HG03469 (cell line): ENCODE measurements around the gene PABPC1L.
A peak's percentile ranks its signal among the peaks of the same experiment; 100 is the strongest.
"Not testable (repeated sequence)": the region's sequence is repeated elsewhere in the genome, so short reads cannot be mapped to it uniquely, and the experiment has no call there.

ENCODE experiments used
- ATAC-seq: cut with Tn5 transposase; IDR thresholded peaks from one replicate; pipeline ENCODE4 v1.9.1; 2021; ENCODE audit warnings: mild to moderate bottlenecking, moderate library complexity, moderate number of reproducible peaks; ENCODE audit not compliant: unreplicated experiment

Gene PABPC1L

GRCh38 chr20:44909872-44910689 lies at the start of gene PABPC1L:
Gene PABPC1L, plus strand, starts transcription at chr20:44910060. Its CDS starts 84 bp downstream, at chr20:44910144.
- ATAC-seq, result peak; percentile 50

GRCh38 chr20:44861531-44862006 lies 48.3 kb upstream of the PABPC1L start:
- no peak for ATAC-seq

- ATAC-seq, result no peak
These were observed 47.6 kb upstream of the PABPC1L start for GRCh38 chr20:44862286-44862685.

DNA sequence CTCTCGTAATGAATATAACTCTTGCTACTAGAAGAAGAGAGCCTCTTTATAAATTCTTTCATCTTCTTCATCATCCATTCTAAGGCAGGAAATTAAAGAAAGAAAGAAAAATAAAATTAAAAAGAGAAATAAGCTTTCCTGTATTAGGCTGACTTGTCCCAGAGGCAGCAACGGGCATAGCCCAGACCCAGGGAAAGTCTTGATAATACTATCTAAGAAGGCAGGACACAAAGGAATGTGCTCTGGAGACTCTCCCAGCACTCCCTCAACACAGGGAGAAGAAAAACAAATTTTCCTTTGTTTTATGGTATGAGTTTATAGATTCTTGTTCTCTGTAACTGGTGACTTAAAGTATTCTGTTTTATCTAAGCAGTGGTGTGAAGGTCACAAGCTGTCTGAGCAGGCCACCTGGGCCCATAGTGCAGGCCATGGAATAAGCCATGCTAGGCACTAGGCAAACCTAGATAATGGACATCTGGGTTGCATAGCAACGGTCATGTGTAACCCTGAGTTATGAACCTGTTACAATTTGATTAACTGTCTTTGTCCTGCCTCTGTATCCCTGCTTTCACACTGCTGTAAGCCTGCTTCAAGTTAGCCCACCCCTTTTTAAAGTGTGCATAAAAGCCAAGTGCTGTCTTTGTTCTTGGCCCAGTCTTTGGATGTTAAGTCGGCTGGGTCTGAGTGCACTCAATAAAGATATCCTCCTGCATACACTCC lies 46.3 kb upstream of the PABPC1L start:
- ATAC-seq, result not testable (repeated sequence)

- ATAC-seq, result not testable (repeated sequence)
These were observed 45.4 kb upstream of the PABPC1L start for GRCh38 chr20:44864493-44864892.

GRCh38 chr20:44866703-44867335 lies 43.0 kb upstream of the PABPC1L start:
- no peak for ATAC-seq

GRCh38 chr20:44869471-44869870 lies 40.4 kb upstream of the PABPC1L start:
- no peak for ATAC-seq

DNA sequence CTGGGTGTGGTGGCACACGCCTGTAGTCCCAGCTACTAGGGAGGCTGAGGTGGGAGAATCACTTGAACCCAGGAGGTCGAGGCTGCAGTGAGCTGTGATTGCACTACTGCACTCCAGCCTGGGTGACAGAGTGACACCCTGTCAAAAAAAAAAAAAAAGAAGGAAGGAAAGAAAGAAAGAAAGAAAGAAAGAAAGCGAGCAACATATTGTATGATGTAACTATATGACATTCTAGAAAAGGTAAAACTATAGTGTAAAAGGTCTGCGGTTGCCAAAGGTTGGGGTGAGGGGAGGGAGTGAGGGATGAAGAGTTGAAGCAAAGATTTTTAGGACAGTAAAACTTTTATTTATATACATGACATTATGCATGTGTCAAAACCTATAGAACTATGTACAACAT lies 27.5 kb upstream of the PABPC1L start:
- ATAC-seq, result not testable (repeated sequence)

DNA sequence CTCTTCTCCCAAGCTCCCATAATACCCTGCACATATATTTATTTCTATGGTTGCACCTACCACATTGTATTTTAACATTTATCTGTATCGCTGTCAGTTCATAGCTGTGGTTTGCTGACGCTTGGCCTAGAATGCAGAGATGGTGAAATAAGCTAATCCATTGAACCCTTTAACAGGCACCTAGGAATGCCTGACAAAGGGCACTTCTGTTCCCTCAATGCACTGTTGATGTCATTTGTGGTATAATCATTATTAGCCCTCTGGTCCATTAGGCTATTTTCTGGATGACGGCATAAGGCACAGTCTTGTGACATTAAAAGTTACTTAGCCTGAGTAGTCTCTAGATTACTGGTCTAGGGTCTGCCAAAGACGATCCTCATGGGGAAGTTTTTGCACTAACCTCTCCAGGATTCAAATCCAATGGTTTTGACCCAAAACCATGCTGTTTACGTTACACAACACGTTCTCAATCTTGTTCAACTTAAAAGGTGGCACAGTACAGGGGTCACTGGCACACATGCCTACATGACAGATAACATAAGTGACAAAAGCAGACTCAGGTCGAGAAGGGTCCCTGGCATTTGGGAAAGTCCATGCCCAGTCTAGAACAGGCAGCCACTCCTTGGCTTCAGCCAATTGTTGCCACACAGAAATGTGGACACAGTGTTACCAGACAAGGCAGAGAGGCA lies 26.5 kb upstream of the PABPC1L start:
- no peak for ATAC-seq

- ATAC-seq, result peak; percentile 16
These were observed 24.9 kb upstream of the PABPC1L start for GRCh38 chr20:44884907-44885391.

- peak; percentile 55 for ATAC-seq
These were observed 24.2 kb upstream of the PABPC1L start, which contains the start of gene YWHAB for GRCh38 chr20:44885392-44886265. Gene YWHAB, plus strand, starts transcription at chr20:44885705. Its CDS starts 15,829 bp downstream, at chr20:44901534.

DNA sequence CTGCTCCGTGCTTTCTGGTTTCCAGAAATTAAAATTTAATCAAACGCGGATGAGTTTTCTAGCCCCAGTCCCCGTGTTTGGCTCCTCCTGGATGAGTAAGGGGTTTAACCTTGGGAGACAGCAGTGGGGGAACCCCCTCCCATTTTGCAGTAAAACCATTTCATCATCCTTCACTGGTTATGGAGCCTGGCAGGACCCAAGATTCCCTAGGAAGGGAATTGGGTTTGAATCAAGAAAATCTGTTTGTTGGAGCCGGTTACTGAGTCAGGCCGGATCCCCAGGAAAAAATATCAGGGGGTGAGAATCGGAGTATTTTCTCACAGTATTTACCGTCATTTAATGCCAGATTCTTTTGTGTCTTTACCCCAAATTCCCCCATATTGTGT lies 23.6 kb upstream of the PABPC1L start:
- no peak for ATAC-seq

GRCh38 chr20:44886828-44887227 lies 23.0 kb upstream of the PABPC1L start:
- no peak for ATAC-seq

GRCh38 chr20:44887466-44887865 lies 22.4 kb upstream of the PABPC1L start:
- ATAC-seq, result no peak

DNA sequence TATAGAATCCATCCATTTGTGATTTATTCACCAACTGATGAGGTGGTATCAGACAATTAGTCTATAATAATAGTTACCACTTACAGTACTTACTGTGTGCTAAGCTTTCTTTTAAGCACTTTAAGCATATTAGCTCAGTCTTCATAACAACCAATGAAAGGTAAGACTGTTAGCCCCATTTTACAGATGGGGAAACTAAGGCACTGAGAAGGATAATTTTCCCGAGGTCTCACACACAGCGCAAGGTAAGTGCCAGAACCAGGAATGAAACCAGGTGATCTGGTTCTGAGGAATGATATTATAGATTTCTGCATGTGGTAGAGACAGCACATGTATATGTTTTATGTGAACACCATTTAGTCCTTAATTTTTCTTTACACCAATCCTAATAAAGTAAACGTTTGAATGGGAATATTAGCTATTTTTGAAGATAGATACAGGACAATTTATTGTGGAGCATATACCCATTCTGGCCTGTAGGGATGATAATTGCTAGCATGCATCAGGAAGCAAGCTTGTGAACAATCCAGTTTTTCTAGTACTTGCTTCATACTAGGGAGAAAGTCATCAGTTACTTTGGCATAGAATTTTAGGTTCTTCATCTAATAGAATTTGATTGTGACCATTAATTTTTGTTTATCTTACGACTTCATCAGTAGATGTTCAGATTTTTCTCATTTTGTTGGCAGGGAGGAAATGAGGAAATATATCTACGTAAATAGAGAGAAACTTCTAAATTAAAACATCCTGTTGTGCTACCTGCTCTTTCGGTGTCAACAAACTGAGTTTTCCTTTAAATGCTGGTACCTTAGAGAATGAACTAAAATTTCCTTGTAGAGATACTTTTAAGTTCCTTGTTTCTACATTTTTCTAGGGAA lies 21.4 kb upstream of the PABPC1L start:
- no peak for ATAC-seq

- ATAC-seq, result no peak
These were observed 18.0 kb upstream of the PABPC1L start for GRCh38 chr20:44891826-44892225.

DNA sequence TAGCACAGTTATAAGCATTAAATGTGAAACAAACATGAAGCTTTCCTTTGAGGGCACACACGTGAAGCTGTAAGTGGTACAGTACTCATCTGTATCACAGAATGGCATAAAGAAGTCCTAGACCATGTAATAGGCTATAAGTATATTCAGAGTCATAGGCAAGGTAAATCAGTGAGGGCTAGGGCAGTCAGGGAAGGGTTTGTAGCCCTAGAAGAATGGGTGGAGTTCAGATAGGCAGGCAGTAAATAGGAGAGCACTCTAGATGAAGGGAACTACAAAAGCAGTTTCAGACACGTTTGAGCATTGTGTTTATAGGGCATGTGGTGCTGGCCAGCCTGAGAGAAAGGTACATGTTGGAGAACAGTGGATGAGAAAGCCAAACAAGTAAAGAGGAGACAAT lies 14.9 kb upstream of the PABPC1L start:
- no peak for ATAC-seq

DNA sequence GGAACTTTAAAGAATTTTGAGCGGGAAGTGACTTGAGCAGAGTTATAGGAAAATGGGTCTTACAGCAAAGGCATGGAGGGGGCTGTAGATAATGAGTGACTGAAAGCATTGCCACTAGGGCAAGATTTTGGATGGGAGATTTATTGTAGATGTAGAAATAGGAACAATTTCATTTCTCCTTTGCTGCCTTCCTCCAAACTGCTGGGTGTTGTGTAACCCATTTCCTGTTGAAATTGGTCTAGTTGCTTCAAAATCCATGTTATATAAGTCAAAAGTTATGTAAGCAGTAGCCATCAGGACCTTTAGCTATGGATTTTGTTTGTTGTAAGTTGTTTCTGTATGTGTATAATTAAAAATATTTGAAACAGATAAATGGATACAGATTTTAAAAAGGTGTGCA lies 13.3 kb upstream of the PABPC1L start:
- no peak for ATAC-seq

DNA sequence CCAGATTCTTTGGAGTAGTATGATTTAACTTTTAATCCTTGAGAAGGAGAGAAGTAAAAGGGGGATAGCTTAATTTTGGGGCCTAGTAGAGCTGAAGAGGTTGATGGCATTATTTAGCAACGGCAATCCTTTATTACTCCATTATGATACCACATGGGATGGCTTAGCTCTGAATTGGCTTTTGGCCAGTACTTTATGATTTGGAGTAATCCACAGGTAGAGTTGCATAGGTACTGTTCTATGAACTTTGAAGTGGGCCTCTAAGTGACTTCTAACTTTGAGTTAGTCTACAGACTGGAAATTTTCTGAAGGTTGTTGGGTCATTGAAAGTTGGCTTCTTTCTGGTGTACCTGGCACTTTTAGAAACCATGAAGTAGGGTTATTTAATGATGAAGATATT lies 12.7 kb upstream of the PABPC1L start:
- no peak for ATAC-seq
